ACC112 (cell line): ENCODE data around the gene ARHGAP22.

Experiments used
- H2AFZ ChIP-seq: fragments of 200-600 bp; sonication (generic); one replicate; pipeline ENCODE4 v1.6.0; 2017; ENCODE audit warnings: antibody characterized with exemption, low read length; ENCODE audit not compliant: unreplicated experiment
- H3K27ac ChIP-seq: fragments of 200-600 bp; sonication (generic); 2 replicates; pipeline ENCODE4 v1.5.1; 2014; ENCODE audit warnings: low read depth, mild to moderate bottlenecking, antibody characterized with exemption, low read length, moderate library complexity
- H3K27me3 ChIP-seq: fragments of 200-600 bp; sonication (generic); 2 replicates; pipeline ENCODE4 v1.6.1; 2014; ENCODE audit warnings: mild to moderate bottlenecking, antibody characterized with exemption, low read length, moderate library complexity, mixed read lengths; ENCODE audit not compliant: insufficient read depth
- H3K36me3 ChIP-seq: fragments of 200-600 bp; sonication (generic); 2 replicates; pipeline ENCODE4 v1.6.1; 2016; ENCODE audit warnings: mild to moderate bottlenecking, antibody characterized with exemption, low read length, moderate library complexity, mixed read lengths; ENCODE audit not compliant: insufficient read depth
- H3K4me1 ChIP-seq: fragments of 200-600 bp; sonication (generic); one replicate; pipeline ENCODE4 v1.6.1; 2016; ENCODE audit warnings: low read length, mixed read lengths; ENCODE audit not compliant: insufficient read depth, unreplicated experiment, control insufficient read depth
- H3K4me3 ChIP-seq: fragments of 200-600 bp; sonication (generic); 2 replicates; pipeline ENCODE4 v1.5.1; 2014; ENCODE audit warnings: mild to moderate bottlenecking, low read depth, low read length
- H3K79me2 ChIP-seq: fragments of 200-600 bp; sonication (generic); one replicate; pipeline ENCODE4 v1.6.0; 2016; ENCODE audit warnings: low read length; ENCODE audit not compliant: control insufficient read depth, unreplicated experiment, insufficient read depth

Gene ARHGAP22

DNA sequence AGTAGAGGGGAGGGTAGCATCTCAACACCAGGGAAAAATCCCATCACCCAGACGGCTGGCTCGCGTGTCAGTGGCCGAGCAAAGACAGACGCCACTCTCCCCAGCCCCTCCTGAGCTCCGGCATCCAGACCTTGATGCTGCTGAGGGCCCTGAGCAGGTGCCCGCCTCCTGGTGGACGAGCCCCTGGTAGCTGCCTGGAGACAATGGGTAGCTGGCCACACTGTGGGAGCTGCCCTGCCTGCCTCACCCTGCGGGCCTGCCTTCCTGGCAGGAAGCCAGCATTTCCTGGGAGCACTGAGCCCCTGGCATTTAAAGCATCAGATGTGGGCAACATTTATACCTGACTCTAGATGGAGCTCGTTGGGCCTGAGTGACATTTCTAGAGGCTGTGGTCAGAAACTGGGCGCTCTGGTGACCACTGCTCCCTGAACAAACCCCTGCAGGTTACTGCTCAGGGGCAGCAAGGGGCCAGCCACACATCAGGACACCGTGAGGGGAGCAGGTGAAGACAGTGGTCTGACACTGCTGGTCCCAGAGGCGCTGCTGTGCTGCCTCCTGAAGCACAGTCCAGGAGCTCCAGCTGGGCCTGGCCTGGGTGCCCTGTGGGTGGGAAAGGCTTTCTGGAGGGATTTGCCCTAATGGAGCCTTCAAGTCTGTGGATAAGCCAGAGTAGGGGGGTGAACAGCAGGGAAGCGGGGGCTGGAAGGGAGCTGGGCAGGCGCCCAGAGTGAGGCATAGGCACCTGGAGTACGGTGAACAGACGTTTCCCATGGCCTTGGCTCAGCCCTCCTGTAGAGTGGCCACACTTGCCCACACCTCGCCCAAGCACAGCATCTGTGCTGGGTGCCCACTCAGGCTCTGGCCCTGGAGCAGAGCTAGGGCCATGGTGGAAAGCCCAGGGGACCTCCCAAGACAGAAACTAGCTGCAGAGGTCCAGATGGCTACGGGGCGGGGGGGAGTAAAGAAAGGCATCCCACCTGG lies 159.7 kb downstream of the ARHGAP22 start:
- no peak overlapping the region for H2AFZ ChIP-seq
- no peaks in the 10 kb centered on the region for H3K79me2 ChIP-seq
- H3K4me3 ChIP-seq: no peak overlapping the region
- H3K27me3 ChIP-seq: no peaks in the 10 kb centered on the region
- no peaks in the 10 kb centered on the region; the same call in 1 of the 2 replicates for H3K36me3 ChIP-seq
- H3K27ac ChIP-seq: no peak overlapping the region
- H3K4me1 ChIP-seq: peaks cover 8% of the 10 kb centered on the region

DNA sequence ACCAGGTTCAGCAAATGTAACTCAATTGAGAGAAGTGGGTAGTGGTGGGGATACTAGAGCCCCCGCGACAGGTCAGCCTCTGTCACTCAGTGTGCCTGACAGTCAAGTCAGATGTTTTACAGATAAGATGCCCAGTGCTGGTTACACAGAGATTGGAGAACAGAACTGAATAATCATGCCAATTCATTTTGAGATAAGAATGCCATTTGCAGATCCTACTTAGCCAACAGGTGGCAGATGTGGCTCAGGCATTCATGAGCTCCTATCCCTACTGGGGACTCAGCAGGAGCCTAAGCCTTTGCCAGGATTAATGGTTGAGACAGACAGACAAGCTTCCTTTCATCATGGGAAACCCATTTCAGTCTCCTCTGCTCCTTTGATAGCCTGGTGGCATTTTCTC lies 160.6 kb downstream of the ARHGAP22 start:
- Histone ChIP-seq H3K4me1 (peaks cover 11% of the 10 kb centered on the region), H3K27me3 (no peaks in the 10 kb centered on the region), H3K27ac (no peak overlapping the region), H2AFZ (no peak overlapping the region), H3K4me3 (no peak overlapping the region), H3K36me3 (no peaks in the 10 kb centered on the region), H3K79me2 (no peaks in the 10 kb centered on the region)

DNA sequence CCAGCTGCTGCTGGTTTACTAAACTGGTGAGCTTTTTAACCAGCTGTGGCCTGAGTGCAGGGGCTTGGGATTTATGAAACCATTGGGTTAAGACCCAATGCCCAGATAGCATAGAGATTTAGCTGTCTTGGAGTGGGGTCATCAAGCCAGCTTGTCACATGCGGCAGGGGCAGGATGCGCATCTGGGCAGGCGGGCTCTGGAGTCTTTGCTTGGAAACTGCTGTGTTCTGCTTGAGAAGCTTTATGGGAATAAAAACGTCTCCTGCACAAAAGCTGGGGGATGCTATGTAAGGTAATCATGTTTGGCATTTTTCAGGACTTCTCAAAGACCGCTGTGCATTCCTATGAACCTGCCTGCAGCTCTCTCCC lies 162.1 kb downstream of the ARHGAP22 start:
- H3K4me1 ChIP-seq: peaks cover 10% of the 10 kb centered on the region
- H2AFZ ChIP-seq: no peak overlapping the region
- no peak overlapping the region for H3K4me3 ChIP-seq
- no peaks in the 10 kb centered on the region for H3K27me3 ChIP-seq
- no peaks in the 10 kb centered on the region for H3K79me2 ChIP-seq
- H3K27ac ChIP-seq: no peak overlapping the region
- H3K36me3 ChIP-seq: no peaks in the 10 kb centered on the region

DNA sequence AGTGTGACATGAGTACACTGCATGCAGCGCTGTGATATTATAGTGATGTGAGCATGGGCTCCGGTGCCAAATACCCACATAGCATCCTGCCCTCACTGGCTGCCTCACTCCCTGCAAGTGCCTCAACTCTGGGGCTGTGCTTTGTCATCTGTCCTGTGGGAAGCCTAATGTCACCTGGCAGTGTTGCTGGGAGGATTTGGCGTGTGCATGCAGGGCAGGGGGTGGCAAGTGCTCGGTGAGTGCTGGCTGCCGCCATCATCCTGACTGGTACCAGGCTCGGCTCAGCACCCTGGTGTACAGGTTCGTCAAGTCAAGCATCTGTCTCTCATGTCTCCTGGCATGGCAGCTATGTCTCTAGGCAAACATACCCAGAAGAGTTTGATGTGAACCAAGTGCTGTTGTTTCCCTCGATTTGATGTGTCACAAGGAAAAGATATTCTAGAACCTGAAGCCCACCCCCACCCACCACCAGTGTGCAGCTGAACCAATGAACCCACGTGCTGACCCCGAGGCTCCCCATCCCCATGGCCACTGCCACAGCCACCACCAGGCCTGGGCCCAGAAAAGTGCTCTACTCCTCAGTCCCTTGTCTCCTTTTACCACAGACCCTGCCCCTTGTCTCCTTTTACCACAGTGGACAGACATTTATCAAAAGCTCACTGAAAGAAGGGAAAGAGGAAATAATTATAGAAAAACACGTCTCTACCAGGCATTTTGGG lies 162.6 kb downstream of the ARHGAP22 start:
- Histone ChIP-seq H3K4me3 (no peak overlapping the region), H3K79me2 (no peaks in the 10 kb centered on the region), H2AFZ (no peak overlapping the region), H3K27me3 (no peaks in the 10 kb centered on the region), H3K4me1 (peaks cover 10% of the 10 kb centered on the region), H3K36me3 (no peaks in the 10 kb centered on the region), H3K27ac (no peak overlapping the region)

DNA sequence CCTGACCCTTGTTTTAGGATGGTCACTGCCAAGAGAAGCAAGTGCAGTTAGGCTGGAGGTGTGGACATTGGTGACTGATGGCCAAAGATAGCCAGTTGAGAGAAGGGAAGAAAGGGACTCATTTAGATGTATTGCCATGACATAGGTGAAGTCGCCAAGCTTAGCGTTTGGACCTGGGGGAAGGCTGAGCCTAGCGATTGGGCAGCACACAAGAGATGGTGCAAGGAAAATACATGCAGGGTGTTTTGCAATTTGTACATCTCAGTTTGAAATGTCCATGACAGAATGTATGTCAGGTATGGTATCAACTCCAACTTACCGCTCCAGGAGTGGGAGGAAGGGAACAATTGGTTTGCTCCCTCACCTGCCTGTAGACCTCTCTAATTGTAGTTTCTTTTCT lies 164.1 kb downstream of the ARHGAP22 start:
- Histone ChIP-seq H3K36me3 (no peaks in the 10 kb centered on the region), H3K4me1 (peaks cover 10% of the 10 kb centered on the region), H3K27ac (no peak overlapping the region), H3K79me2 (no peaks in the 10 kb centered on the region), H3K4me3 (no peak overlapping the region), H3K27me3 (no peaks in the 10 kb centered on the region), H2AFZ (no peak overlapping the region)

DNA sequence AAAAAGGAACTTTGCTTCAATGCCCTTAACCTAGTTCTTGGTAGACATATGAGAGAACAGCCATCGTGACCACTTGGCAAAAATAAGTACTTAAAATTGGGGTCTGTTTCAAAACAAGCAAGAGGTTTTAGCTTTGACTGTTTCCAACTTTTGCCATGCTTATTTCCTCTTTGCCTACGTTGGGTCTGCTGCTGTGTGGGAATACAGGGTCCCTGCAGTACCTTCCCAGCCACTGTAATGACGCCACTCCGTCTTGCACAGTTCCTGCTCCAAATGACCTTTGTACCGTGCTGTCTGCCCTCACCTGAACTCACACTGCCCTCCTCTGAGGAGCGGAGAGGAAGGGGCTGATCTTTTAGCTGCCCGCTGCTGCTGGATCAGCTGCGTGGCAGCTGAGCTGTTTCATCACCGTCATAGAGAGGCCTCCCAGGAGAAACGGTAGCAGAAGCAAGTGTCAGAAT lies 165.3 kb downstream of the ARHGAP22 start:
- Histone ChIP-seq H3K27me3 (no peaks in the 10 kb centered on the region), H3K79me2 (no peaks in the 10 kb centered on the region), H3K4me3 (no peak overlapping the region), H3K36me3 (no peaks in the 10 kb centered on the region), H2AFZ (no peak overlapping the region), H3K4me1 (peaks cover 10% of the 10 kb centered on the region), H3K27ac (no peak overlapping the region)

DNA sequence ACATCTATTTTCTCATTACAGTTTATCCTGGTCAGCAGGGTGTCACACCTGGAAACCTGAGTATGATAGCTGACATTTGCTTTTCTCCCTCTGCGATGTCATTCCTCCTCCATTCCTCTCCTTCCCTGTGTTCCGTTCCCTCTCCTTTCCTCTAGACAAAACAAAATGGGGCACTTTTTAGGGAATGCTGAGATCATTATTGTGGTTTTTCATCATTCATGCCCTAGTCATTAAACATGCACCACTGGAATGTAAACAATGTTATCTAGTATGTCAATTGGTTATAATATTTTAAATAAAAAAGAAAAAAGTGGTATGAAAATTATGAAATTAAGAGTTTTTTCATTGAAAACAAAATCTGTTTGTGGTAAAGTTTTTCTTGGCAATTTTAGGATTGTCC lies 165.8 kb downstream of the ARHGAP22 start:
- Histone ChIP-seq H3K79me2 (no peaks in the 10 kb centered on the region), H3K27me3 (no peaks in the 10 kb centered on the region), H3K27ac (no peak overlapping the region), H3K36me3 (no peaks in the 10 kb centered on the region), H2AFZ (no peak overlapping the region), H3K4me1 (peaks cover 10% of the 10 kb centered on the region), H3K4me3 (no peak overlapping the region)

DNA sequence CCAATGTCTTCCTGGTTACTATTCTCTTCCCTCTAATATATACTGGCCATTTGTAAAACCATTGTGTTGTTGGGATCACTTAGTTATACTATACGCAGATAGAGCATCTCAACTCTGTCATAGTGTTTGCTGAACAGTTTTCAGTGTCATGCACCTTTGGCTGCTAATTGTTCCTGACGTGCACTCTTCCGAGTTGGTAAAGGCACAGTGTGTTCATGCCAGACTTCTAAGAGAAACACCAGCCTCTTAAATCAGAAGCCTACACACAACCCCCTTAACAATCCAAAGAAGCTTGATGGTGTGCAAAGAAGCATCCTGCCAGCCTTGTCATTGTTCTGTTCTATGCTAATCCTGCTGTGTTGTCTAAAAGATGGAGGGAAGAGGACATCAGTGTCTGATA lies 167.3 kb downstream of the ARHGAP22 start:
- peaks cover 10% of the 10 kb centered on the region for H3K4me1 ChIP-seq
- H3K79me2 ChIP-seq: no peaks in the 10 kb centered on the region
- no peak overlapping the region for H2AFZ ChIP-seq
- no peaks in the 10 kb centered on the region for H3K27me3 ChIP-seq
- no peak overlapping the region for H3K27ac ChIP-seq
- no peak overlapping the region for H3K4me3 ChIP-seq
- H3K36me3 ChIP-seq: no peaks in the 10 kb centered on the region

DNA sequence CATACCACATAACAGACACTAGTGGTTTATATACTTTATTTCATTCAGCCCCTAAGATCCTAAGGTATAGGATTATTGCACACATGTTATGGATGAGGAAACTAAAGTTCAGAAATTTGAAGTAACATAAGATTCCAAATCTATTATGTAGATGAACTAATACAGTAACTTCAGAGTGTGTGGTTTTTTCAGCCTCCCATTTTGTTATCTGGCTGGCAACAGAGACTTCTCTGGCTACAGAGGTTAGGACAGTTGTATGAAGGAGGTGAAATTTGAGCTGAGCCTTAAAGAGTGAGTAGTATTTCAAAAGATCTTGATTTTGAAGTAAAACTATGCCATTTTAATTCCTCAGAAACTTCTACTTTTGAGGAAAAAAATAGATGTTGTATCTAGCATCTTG lies 173.0 kb downstream of the ARHGAP22 start:
- Histone ChIP-seq H3K4me3 (no peak overlapping the region), H3K36me3 (no peaks in the 10 kb centered on the region), H3K27me3 (no peaks in the 10 kb centered on the region), H3K4me1 (no peaks in the 10 kb centered on the region), H3K27ac (no peak overlapping the region), H3K79me2 (no peaks in the 10 kb centered on the region), H2AFZ (no peak overlapping the region)

DNA sequence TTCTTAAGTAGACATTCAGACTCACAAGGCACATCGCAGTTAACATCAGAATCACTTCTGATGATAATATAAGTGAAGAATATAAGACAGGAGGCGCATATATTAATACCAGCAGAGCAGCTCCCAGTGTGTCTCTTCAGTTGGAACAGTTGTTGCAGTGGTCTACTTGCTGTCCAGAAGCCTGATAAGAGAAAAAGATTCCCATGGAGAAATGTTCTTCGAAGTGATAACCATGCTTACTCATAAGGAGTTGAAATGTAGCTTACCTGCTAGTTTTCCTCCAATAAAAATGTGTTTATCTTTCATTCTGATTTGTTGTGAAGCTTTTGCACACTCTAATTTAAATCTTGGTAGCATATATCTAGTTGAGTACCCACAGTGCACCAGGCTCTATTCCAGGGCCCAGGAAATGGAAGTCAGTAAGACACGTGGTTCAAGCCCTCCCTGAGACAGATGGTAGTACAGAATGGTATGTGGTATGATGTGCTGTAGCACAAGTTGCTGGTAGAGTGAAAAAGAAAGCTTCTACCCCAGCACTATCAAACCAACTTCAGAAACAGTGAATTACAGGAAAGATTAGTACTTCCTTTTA lies 174.4 kb downstream of the ARHGAP22 start:
- H3K27me3 ChIP-seq: no peaks in the 10 kb centered on the region
- H3K79me2 ChIP-seq: no peaks in the 10 kb centered on the region
- no peak overlapping the region for H3K27ac ChIP-seq
- no peaks in the 10 kb centered on the region for H3K4me1 ChIP-seq
- H3K36me3 ChIP-seq: 0 out of 2 replicates have a peak, but pooled peaks cover 4% of the 10 kb centered on the region
- H2AFZ ChIP-seq: no peak overlapping the region
- H3K4me3 ChIP-seq: no peak overlapping the region
